ENCODE results near the gene SLAMF1.

DNA sequence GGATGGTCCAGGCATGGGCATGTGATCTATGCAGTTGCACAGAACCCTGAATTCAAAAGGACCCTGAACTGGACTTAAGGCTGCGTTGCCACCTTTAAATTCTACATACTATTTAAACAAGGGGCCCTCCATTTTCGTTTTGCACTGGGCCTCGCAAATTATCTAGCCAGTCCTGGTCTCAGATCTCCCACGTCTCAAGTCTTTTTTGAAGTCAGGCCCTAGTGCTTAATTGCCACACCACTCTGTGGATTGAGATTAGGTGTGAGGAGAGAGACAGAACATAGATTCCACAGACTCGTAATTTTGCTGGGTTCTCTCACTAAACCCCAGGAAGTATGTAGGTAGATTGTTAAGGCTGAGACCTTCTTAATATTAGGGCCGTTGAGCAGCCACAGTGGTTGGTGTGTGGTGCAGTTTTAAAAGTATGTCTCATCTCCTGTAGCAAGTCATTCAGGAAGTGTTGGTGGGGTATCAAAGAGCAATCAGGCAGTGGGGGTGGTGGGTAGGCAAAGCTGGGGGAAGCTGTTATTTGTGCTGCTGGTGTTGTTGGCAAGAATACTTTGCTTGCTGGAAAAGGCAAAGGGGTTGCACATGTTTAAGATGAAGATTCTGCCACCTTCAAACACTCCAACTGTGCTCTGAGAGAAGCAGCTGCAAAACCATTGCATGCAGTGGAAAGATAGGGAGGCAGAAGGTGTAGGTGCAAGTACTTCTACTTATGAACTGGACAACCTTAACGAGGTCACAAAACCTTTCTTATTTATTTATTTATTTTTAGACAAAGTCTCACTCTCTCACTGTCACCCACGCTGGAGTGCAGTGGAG lies 78.8 kb downstream of the SLAMF1 start:
- TF ChIP-seq, protein P1, sequence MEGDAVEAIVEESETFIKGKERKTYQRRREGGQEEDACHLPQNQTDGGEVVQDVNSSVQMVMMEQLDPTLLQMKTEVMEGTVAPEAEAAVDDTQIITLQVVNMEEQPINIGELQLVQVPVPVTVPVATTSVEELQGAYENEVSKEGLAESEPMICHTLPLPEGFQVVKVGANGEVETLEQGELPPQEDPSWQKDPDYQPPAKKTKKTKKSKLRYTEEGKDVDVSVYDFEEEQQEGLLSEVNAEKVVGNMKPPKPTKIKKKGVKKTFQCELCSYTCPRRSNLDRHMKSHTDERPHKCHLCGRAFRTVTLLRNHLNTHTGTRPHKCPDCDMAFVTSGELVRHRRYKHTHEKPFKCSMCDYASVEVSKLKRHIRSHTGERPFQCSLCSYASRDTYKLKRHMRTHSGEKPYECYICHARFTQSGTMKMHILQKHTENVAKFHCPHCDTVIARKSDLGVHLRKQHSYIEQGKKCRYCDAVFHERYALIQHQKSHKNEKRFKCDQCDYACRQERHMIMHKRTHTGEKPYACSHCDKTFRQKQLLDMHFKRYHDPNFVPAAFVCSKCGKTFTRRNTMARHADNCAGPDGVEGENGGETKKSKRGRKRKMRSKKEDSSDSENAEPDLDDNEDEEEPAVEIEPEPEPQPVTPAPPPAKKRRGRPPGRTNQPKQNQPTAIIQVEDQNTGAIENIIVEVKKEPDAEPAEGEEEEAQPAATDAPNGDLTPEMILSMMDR (IDR thresholded peaks at IDR 0.05), result no peak
- no peak for TF ChIP-seq POLR2A (IDR thresholded peaks at IDR 0.05)

Measured in lower leg skin (tissue), 3 donors.